Calu3 (cell line): Measurements from ENCODE around the gene DCUN1D2. TPM values are rescaled to one million over a fixed set of nuclear protein-coding genes. Genes with fewer than 3 reads are reported as not detected.
A peak's percentile ranks its signal among the peaks of the same experiment; 100 is the strongest.
"Not testable (repeated sequence)": the region's sequence is repeated elsewhere in the genome, so short reads cannot be mapped to it uniquely, and the experiment has no call there.

Experiments used
- BruUV-seq: library from RNA; stranded (reverse); fragments of 400-500 nt; replicated peaks from 2 replicates; lab custom pipeline; 2021; lab: Mats Ljungman, UMichigan
- CTCF ChIA-PET: fragments of 300-600 bp; sonication (Branson Sonifier 250); formaldehyde crosslinking; loops from one replicate; lab custom pipeline; 2022; ENCODE audit warnings: antibody characterized with exemption; lab: Charles Lee
- DNase-seq: peaks from one replicate; pipeline ENCODE4 v3.0.0; 2022
- H3K27ac Mint-ChIP-seq: one replicate; pipeline ENCODE4 v1.8.0; 2022; ENCODE audit warnings: mixed read lengths; ENCODE audit not compliant: unreplicated experiment
- H3K27me3 Mint-ChIP-seq: one replicate; pipeline ENCODE4 v1.8.0; 2022; ENCODE audit warnings: mixed read lengths; ENCODE audit not compliant: unreplicated experiment
- H3K36me3 Mint-ChIP-seq: one replicate; pipeline ENCODE4 v1.8.0; 2022; ENCODE audit warnings: mild to moderate bottlenecking, moderate library complexity, mixed read lengths; ENCODE audit not compliant: insufficient read depth, unreplicated experiment
- H3K4me1 Mint-ChIP-seq: one replicate; pipeline ENCODE4 v1.8.0; 2022; ENCODE audit warnings: mild to moderate bottlenecking, low read depth, mixed read lengths; ENCODE audit not compliant: unreplicated experiment
- H3K4me3 Mint-ChIP-seq: one replicate; pipeline ENCODE4 v1.8.0; 2022; ENCODE audit warnings: mild to moderate bottlenecking, low read depth, moderate library complexity, mixed read lengths; ENCODE audit not compliant: unreplicated experiment
- H3K9me3 Mint-ChIP-seq: one replicate; pipeline ENCODE4 v1.8.0; 2022; ENCODE audit warnings: low read depth, mixed read lengths; ENCODE audit not compliant: unreplicated experiment
- intact Hi-C: fragments of 100-400 bp; cut with micrococcal nuclease; formaldehyde crosslinking; loops from one replicate; pipeline ENCODE4 v1.10.0; 2022; ENCODE audit not compliant: unreplicated experiment
- total RNA-seq: library from RNA; stranded (reverse); gene quantifications from 2 replicates; pipeline ENCODE4 v1.2.3, GENCODE V29; 2022
- TF ChIP-seq, protein P1 (sequence below): fragments of 200-600 bp; IDR thresholded peaks from one replicate; pipeline ENCODE4 v1.8.0; 2022; ENCODE audit warnings: antibody characterized with exemption; ENCODE audit not compliant: unreplicated experiment

Gene DCUN1D2
- total RNA-seq, 1 experiment from 2014 or later: 9.3 TPM

GRCh38 chr13:113452466-113452865 is 38.0 kb downstream of the DCUN1D2 start:
- intact Hi-C loops: loop anchor here (5.0 kb wide), 1 partner anchor 175 kb away; no protein-coding TSS in a partner anchor
- Mint-ChIP-seq H3K4me3 (no peak overlapping the region), H3K9me3 (no peaks in the 10 kb centered on the region), H3K27ac (no peak overlapping the region), H3K27me3 (no peaks in the 10 kb centered on the region), H3K36me3 (peaks cover 10% of the 10 kb centered on the region), H3K4me1 (peaks cover 6% of the 10 kb centered on the region)
- CTCF ChIA-PET: no interaction called here
- TF ChIP-seq, protein P1, sequence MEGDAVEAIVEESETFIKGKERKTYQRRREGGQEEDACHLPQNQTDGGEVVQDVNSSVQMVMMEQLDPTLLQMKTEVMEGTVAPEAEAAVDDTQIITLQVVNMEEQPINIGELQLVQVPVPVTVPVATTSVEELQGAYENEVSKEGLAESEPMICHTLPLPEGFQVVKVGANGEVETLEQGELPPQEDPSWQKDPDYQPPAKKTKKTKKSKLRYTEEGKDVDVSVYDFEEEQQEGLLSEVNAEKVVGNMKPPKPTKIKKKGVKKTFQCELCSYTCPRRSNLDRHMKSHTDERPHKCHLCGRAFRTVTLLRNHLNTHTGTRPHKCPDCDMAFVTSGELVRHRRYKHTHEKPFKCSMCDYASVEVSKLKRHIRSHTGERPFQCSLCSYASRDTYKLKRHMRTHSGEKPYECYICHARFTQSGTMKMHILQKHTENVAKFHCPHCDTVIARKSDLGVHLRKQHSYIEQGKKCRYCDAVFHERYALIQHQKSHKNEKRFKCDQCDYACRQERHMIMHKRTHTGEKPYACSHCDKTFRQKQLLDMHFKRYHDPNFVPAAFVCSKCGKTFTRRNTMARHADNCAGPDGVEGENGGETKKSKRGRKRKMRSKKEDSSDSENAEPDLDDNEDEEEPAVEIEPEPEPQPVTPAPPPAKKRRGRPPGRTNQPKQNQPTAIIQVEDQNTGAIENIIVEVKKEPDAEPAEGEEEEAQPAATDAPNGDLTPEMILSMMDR: no peak
- DNase-seq: no peak
- BruUV-seq: no TSS peak

GRCh38 chr13:113451951-113452421 is 38.5 kb downstream of the DCUN1D2 start:
- no peak for DNase-seq
- BruUV-seq: no TSS peak
- no peak overlapping the region for H3K27ac Mint-ChIP-seq
- TF ChIP-seq, protein P1: no peak
- intact Hi-C loops: loop anchor here (5.0 kb wide), 1 partner anchor 175 kb away; no protein-coding TSS in a partner anchor
- no peak overlapping the region for H3K4me3 Mint-ChIP-seq
- peaks cover 6% of the 10 kb centered on the region for H3K4me1 Mint-ChIP-seq
- CTCF ChIA-PET: no interaction called here
- H3K36me3 Mint-ChIP-seq: peaks cover 10% of the 10 kb centered on the region
- H3K27me3 Mint-ChIP-seq: no peaks in the 10 kb centered on the region
- H3K9me3 Mint-ChIP-seq: no peaks in the 10 kb centered on the region

DNA sequence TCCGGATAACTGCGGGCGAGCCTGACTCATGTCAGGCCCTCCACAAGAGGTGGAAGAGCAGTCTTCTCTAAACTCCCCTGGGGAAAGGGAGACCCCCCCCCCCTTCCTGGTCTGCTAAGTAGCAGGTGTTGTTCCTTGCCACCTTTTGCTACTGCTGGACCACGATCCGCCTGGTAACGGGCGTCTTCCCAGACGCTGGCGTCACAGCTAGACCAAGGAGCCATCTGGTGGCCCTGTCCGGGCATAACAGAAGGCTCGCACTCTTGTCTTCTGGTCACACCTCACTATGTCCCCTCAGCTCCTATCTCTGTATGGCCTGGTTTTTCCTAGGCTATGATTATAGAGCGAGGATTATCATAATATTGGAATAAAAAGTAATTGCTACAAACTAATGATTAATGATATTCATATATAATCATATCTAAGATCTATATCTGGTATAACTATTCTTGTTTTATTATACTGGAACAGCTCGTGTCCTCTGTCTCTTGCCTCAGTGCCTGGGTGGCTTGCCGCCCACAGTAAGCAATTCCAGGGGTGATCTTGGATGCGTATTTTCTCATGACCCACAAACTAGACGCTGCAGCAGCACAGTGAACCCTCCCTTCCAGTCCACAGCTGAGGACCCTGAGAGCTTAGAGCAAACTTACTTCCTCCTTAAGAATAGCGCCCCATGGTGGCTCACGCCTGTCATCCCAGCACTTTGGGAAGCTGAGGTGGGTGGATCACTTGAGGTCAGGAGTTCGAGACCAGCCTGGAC is 39.5 kb downstream of the DCUN1D2 start:
- DNase-seq: peak; percentile 27
- not testable (repeated sequence) for H3K27me3 Mint-ChIP-seq, H3K4me3 Mint-ChIP-seq, H3K27ac Mint-ChIP-seq, BruUV-seq, H3K4me1 Mint-ChIP-seq, H3K9me3 Mint-ChIP-seq
- intact Hi-C loops: loop anchor here (5.0 kb wide), 1 partner anchor 174 kb away; no protein-coding TSS in a partner anchor
- peaks cover 10% of the 10 kb centered on the region for H3K36me3 Mint-ChIP-seq
- CTCF ChIA-PET: interaction anchor here (0.7 kb wide), 1 partner anchor 85 kb away, joined by 12 read pairs; no protein-coding TSS in a partner anchor

GRCh38 chr13:113450348-113450744 is 40.2 kb downstream of the DCUN1D2 start:
- H3K4me3 Mint-ChIP-seq, H3K27me3 Mint-ChIP-seq, H3K9me3 Mint-ChIP-seq, H3K4me1 Mint-ChIP-seq, BruUV-seq, CTCF ChIA-PET, H3K27ac Mint-ChIP-seq, DNase-seq: not testable (repeated sequence)
- peaks cover 10% of the 10 kb centered on the region for H3K36me3 Mint-ChIP-seq
- intact Hi-C loops: loop anchor here (5.0 kb wide), 1 partner anchor 173 kb away; no protein-coding TSS in a partner anchor

- intact Hi-C loops: loop anchor here (5.0 kb wide), 1 partner anchor 173 kb away; no protein-coding TSS in a partner anchor
- CTCF ChIA-PET: no interaction called here
- H3K36me3 Mint-ChIP-seq: peaks cover 10% of the 10 kb centered on the region
Observed at GRCh38 chr13:113449693-113450347, 40.7 kb downstream of the DCUN1D2 start.

More at GRCh38 chr13:113449693-113450347, 40.7 kb downstream of the DCUN1D2 start:
- Mint-ChIP-seq H3K4me3 (peak overlapping the region; percentile 64), H3K4me1 (peaks cover 6% of the 10 kb centered on the region), H3K27me3 (no peaks in the 10 kb centered on the region), H3K9me3 (no peaks in the 10 kb centered on the region), H3K27ac (peak overlapping the region; percentile 50)
- no peak for DNase-seq
- TF ChIP-seq, protein P1: no peak
- TSS peak; percentile 79 for BruUV-seq
